ENCODE data around the gene DEDD.

The DEDD gene

GRCh38 chr1:161089251-161089924 lies 43.1 kb downstream of the DEDD start, which contains the start of gene NECTIN4:
NECTIN4 (minus strand) TSS chr1:161089558; CDS start chr1:161089296, 262 bp downstream.
- no peak within 1 kb of the TSS for H3K4me3 Mint-ChIP-seq
- H3K4me1 Mint-ChIP-seq (ENCODE audit: low read depth): peaks cover 49% of the 10 kb centered on the region
- H3K36me3 Mint-ChIP-seq (ENCODE audit: low read depth): no peaks in the 10 kb centered on the region
- H3K9me3 Mint-ChIP-seq: no peaks in the 10 kb centered on the region
- H3K27me3 Mint-ChIP-seq: no peaks in the 10 kb centered on the region
- H3K27ac Mint-ChIP-seq: peak within 1 kb of the TSS; percentile 16
- intact Hi-C loops (cut with micrococcal nuclease): no loop called here

- Mint-ChIP-seq H3K4me1 (ENCODE audit: low read depth) (peaks cover 56% of the 10 kb centered on the region), H3K36me3 (ENCODE audit: low read depth) (no peaks in the 10 kb centered on the region), H3K27ac (peak overlapping the region; percentile 16), H3K9me3 (no peaks in the 10 kb centered on the region), H3K27me3 (no peaks in the 10 kb centered on the region), H3K4me3 (no peak overlapping the region)
- intact Hi-C loops (cut with micrococcal nuclease): no loop called here
Observed at GRCh38 chr1:161088587-161089110, 43.8 kb downstream of the DEDD start.

DNA sequence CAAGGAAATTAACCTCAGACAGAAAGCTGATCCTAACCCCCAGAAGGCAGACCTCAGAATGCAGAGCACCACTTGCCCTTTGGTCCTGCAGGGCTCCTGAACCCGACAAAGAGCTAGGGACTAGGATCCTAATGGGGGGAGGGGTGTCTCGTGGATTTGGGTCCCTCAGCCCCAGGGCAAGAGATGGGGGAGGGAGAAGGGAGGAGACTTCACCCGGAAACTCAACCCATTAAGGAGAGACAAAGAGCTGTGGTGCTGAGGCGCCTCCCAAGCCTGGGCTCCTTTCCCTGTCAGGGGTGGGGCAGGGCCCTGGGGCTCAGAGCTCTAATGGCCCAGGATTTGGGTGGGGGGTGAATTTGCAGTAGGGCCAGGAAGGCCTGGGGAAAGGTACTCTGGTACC lies 46.0 kb downstream of the DEDD start:
- Mint-ChIP-seq H3K9me3 (no peaks in the 10 kb centered on the region), H3K27me3 (no peaks in the 10 kb centered on the region), H3K36me3 (ENCODE audit: low read depth) (no peaks in the 10 kb centered on the region), H3K4me3 (no peak overlapping the region), H3K27ac (no peak overlapping the region), H3K4me1 (ENCODE audit: low read depth) (peaks cover 67% of the 10 kb centered on the region)
- intact Hi-C loops (cut with micrococcal nuclease): no loop called here

DNA sequence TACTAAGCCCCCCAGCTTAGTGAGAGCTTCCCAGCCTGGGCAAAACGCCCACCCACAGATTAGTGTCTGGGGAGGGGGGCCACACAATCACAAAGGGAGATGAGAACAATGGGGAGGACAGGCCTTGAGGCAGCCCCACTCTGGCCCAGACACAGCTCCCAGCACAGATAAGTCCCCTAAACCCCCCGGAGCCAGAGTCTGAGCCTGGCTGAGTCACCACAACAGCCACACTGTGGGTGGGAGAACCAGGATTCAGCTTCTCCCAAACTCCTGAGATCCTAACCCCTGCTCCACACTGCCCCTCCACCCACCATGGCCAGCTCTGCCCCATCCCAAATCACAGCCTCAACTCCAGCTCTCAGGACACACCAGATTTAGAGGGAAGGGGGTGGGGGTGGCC lies 47.3 kb downstream of the DEDD start:
- H3K4me1 Mint-ChIP-seq (ENCODE audit: low read depth): peaks cover 80% of the 10 kb centered on the region
- no peak overlapping the region for H3K27ac Mint-ChIP-seq
- H3K27me3 Mint-ChIP-seq: no peaks in the 10 kb centered on the region
- intact Hi-C loops (cut with micrococcal nuclease): no loop called here
- H3K9me3 Mint-ChIP-seq: no peaks in the 10 kb centered on the region
- H3K4me3 Mint-ChIP-seq: no peak overlapping the region
- H3K36me3 Mint-ChIP-seq (ENCODE audit: low read depth): no peaks in the 10 kb centered on the region

DNA sequence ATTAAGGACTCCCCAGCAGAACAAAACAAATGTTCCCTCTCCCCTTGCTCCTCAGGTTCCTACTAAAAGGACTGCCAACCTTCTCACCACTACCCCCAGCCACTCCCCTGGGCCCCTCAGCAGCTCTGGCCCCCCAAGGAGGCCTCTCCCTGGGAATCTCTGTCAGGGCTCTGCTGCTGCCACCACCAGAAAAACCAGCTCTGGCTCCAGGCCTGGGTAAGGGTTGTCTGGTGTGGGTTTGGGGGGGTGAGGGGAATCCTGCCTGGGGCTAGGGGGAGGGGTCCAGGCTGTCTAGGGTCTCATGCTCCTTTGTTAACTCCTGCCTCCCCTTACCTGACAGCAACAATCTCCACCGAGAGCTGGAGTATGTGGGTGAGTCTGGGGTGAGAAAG lies 47.9 kb downstream of the DEDD start:
- H3K4me3 Mint-ChIP-seq: no peak overlapping the region
- peaks cover 83% of the 10 kb centered on the region for H3K4me1 Mint-ChIP-seq (ENCODE audit: low read depth)
- no peaks in the 10 kb centered on the region for H3K9me3 Mint-ChIP-seq
- no peaks in the 10 kb centered on the region for H3K36me3 Mint-ChIP-seq (ENCODE audit: low read depth)
- intact Hi-C loops (cut with micrococcal nuclease): no loop called here
- no peak overlapping the region for H3K27ac Mint-ChIP-seq
- H3K27me3 Mint-ChIP-seq: peaks cover 2% of the 10 kb centered on the region

GRCh38 chr1:161083748-161084596 lies 48.5 kb downstream of the DEDD start:
- H3K4me1 Mint-ChIP-seq (ENCODE audit: low read depth): peaks cover 83% of the 10 kb centered on the region
- intact Hi-C loops (cut with micrococcal nuclease): loop anchor here (2.0 kb wide), 1 partner anchor 15 kb away; the partner anchor contains the start of gene ARHGAP30
- peak overlapping the region; percentile 24 for H3K27ac Mint-ChIP-seq
- H3K4me3 Mint-ChIP-seq: no peak overlapping the region
- peaks cover 3% of the 10 kb centered on the region for H3K27me3 Mint-ChIP-seq
- H3K36me3 Mint-ChIP-seq (ENCODE audit: low read depth): no peaks in the 10 kb centered on the region
- no peaks in the 10 kb centered on the region for H3K9me3 Mint-ChIP-seq

GRCh38 chr1:161082996-161083747 lies 49.3 kb downstream of the DEDD start:
- Mint-ChIP-seq H3K9me3 (no peaks in the 10 kb centered on the region), H3K4me3 (no peak overlapping the region), H3K36me3 (ENCODE audit: low read depth) (no peaks in the 10 kb centered on the region), H3K27ac (peak overlapping the region; percentile 26), H3K27me3 (peaks cover 3% of the 10 kb centered on the region), H3K4me1 (ENCODE audit: low read depth) (peaks cover 76% of the 10 kb centered on the region)
- intact Hi-C loops (cut with micrococcal nuclease): loop anchor here (2.0 kb wide), 1 partner anchor 14 kb away; the partner anchor contains the start of gene ARHGAP30

DNA sequence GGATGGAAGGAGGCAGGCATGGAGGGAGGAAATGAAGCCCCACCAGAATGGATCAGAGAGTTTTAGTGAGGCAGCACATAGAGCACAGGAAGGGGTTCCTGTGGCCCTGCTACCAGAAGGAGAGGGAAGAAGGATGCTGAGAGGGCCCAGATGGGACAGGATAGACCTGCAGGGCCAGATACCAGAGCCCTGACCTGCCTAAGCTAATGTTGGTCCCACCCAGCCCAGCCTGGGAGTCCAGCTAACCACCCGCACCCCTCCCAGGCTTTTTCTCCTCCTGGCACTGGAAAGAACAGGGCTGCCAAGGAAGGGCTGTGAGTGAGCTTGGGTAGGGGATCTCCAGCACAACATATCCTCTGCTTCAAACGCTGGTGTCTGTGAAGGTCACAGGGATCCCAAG lies 50.0 kb downstream of the DEDD start:
- no peak overlapping the region for H3K4me3 Mint-ChIP-seq
- H3K27ac Mint-ChIP-seq: peak overlapping the region; percentile 48
- intact Hi-C loops (cut with micrococcal nuclease): loop anchor here (2.0 kb wide), 1 partner anchor 14 kb away; the partner anchor contains the start of gene ARHGAP30

GRCh38 chr1:161081519-161081918 lies 50.9 kb downstream of the DEDD start:
- H3K9me3 Mint-ChIP-seq: no peaks in the 10 kb centered on the region
- H3K27me3 Mint-ChIP-seq: peaks cover 3% of the 10 kb centered on the region
- intact Hi-C loops (cut with micrococcal nuclease): no loop called here
- H3K36me3 Mint-ChIP-seq (ENCODE audit: low read depth): no peaks in the 10 kb centered on the region
- H3K27ac Mint-ChIP-seq: peak overlapping the region; percentile 48
- H3K4me1 Mint-ChIP-seq (ENCODE audit: low read depth): peaks cover 69% of the 10 kb centered on the region
- H3K4me3 Mint-ChIP-seq: no peak overlapping the region

More for the DNA sequence above, 50.0 kb downstream of the DEDD start:
- no peaks in the 10 kb centered on the region for H3K9me3 Mint-ChIP-seq
- peaks cover 3% of the 10 kb centered on the region for H3K27me3 Mint-ChIP-seq
- H3K36me3 Mint-ChIP-seq (ENCODE audit: low read depth): no peaks in the 10 kb centered on the region
- H3K4me1 Mint-ChIP-seq (ENCODE audit: low read depth): peaks cover 69% of the 10 kb centered on the region

- Mint-ChIP-seq H3K4me1 (ENCODE audit: low read depth) (peaks cover 72% of the 10 kb centered on the region), H3K27ac (peak overlapping the region; percentile 48), H3K36me3 (ENCODE audit: low read depth) (no peaks in the 10 kb centered on the region), H3K27me3 (peaks cover 3% of the 10 kb centered on the region), H3K9me3 (no peaks in the 10 kb centered on the region), H3K4me3 (no peak overlapping the region)
- intact Hi-C loops (cut with micrococcal nuclease): no loop called here
Observed at GRCh38 chr1:161080441-161081405, 51.7 kb downstream of the DEDD start.

DNA sequence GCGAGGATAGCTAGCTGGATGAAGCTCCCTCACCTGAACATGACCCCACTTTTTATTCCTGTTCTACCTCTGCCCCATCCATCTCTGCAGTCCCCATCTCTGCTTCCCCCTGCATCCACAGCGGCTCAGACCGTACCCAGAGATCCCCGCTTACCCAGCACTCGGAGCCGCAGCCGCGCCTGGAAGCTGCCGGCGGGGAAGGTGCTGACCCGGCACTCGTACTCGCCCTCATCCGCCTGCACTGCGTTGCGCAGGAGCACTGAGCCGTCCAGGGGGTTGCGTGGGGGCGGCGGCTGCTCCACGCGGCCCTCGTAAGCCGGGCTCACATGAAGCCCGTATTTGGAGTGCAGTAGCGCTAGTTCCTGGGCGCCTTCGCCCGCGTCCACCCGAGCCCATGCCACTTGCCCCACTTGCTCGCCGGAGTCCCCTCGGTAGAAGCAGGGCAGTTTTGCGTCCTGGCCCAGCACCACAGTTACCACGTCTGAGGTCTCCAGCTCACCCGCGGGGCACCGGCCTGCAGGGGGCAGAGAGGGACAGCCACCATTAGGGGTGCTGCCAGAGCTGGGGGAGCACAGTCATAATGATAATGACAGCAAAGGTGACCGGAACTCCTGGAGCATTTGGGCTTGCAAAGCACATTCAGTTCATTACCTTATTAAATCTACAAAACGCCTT lies 52.9 kb downstream of the DEDD start:
- H3K27me3 Mint-ChIP-seq: peaks cover 3% of the 10 kb centered on the region
- peaks cover 62% of the 10 kb centered on the region for H3K4me1 Mint-ChIP-seq (ENCODE audit: low read depth)
- no peaks in the 10 kb centered on the region for H3K9me3 Mint-ChIP-seq
- H3K27ac Mint-ChIP-seq: no peak overlapping the region
- intact Hi-C loops (cut with micrococcal nuclease): no loop called here
- H3K36me3 Mint-ChIP-seq (ENCODE audit: low read depth): no peaks in the 10 kb centered on the region
- H3K4me3 Mint-ChIP-seq: peak overlapping the region; percentile 4

- H3K36me3 Mint-ChIP-seq (ENCODE audit: low read depth): no peaks in the 10 kb centered on the region
- no peak overlapping the region for H3K4me3 Mint-ChIP-seq
- H3K27ac Mint-ChIP-seq: no peak overlapping the region
- peaks cover 3% of the 10 kb centered on the region for H3K27me3 Mint-ChIP-seq
- H3K4me1 Mint-ChIP-seq (ENCODE audit: low read depth): peaks cover 40% of the 10 kb centered on the region
- no peaks in the 10 kb centered on the region for H3K9me3 Mint-ChIP-seq
- intact Hi-C loops (cut with micrococcal nuclease): no loop called here
Observed at GRCh38 chr1:161077426-161077825, 55.0 kb downstream of the DEDD start.

Measured in dendritic cell treated with granulocyte-macrophage colony-stimulating factor and Interleukin-4, amounts not matched to agents 40 ng/mL and 50 ng/mL, for 4 days (primary cell).